GM12892 (cell line): ENCODE data around the gene DDHD1.
"Not testable (repeated sequence)": the region's sequence is repeated elsewhere in the genome, so short reads cannot be mapped to it uniquely, and the experiment has no call there.

Source experiments
- POLR2A ChIP-seq: IDR thresholded peaks from 2 replicates; pipeline ENCODE4 v1.6.1; 2011; ENCODE audit warnings: low read depth, low read length, control low read depth
- POLR2AphosphoS5 ChIP-seq: IDR thresholded peaks from 2 replicates; pipeline ENCODE4 v1.6.1; 2011; ENCODE audit warnings: low read depth, low read length, control low read depth
- TAF1 ChIP-seq: IDR thresholded peaks from 2 replicates; pipeline ENCODE4 v1.6.1; 2011; ENCODE audit warnings: low read depth, mild to moderate bottlenecking, control low read depth, low read length, borderline replicate concordance

GRCh38 chr14:53084954-53085353 is 68.2 kb downstream of the DDHD1 start:
- TF ChIP-seq POLR2A, POLR2AphosphoS5, TAF1: not testable (repeated sequence)
